H1 (cell line): ENCODE results near the gene OLFM1. TPM values are rescaled to one million over a fixed set of nuclear protein-coding genes. Genes with fewer than 3 reads are reported as not detected.

ENCODE experiments used
- CTCF ChIA-PET: fragments of 300-600 bp; sonication (Branson Sonifier 250); formaldehyde crosslinking; loops from one replicate; lab custom pipeline; 2021; ENCODE audit not compliant: partially characterized antibody; lab: Charles Lee
- POLR2A ChIA-PET: fragments of 300-600 bp; sonication (Branson Sonifier 250); formaldehyde crosslinking; loops from one replicate; lab custom pipeline; 2021; ENCODE audit warnings: inconsistent platforms; ENCODE audit not compliant: partially characterized antibody; lab: Charles Lee
- DNase-seq, 2 experiments: peaks; one replicate each; pipeline versions ENCODE4 v3.0.0 to v3.0.0-alpha.2; 2010 to 2022; ENCODE audit warnings: low spot score in 2 of 2, low read depth in 1 of 2, mixed read lengths in 1 of 2
- FAIRE-seq: peaks from 2 replicates; lab custom pipeline; 2011; peaks lifted over from hg19 to GRCh38; lab: Jason Lieb, UNC
- H2AFZ ChIP-seq: 2 replicates; pipeline ENCODE4 v1.8.1; 2012; ENCODE audit warnings: low read length, inconsistent platforms
- H2AK5ac ChIP-seq: 2 replicates; pipeline ENCODE4 v1.6.1; 2013; ENCODE audit warnings: low read depth, low read length
- H2BK120ac ChIP-seq: replicated peaks from 2 replicates; pipeline ENCODE3; 2013; ENCODE audit warnings: low read depth, low read length, inconsistent platforms
- H2BK12ac ChIP-seq: 2 replicates; pipeline ENCODE4 v1.6.1; 2013; ENCODE audit warnings: low read depth, low read length
- H2BK15ac ChIP-seq: 2 replicates; pipeline ENCODE4 v1.6.1; 2013; ENCODE audit warnings: low read length
- H2BK20ac ChIP-seq: 2 replicates; pipeline ENCODE4 v1.6.1; 2013; ENCODE audit warnings: low read length
- H2BK5ac ChIP-seq: 2 replicates; pipeline ENCODE4 v1.6.1; 2013; ENCODE audit warnings: low read depth, low read length
- H3K14ac ChIP-seq: 2 replicates; pipeline ENCODE4 v1.6.1; 2013; ENCODE audit warnings: inconsistent platforms; ENCODE audit not compliant: insufficient read length
- H3K18ac ChIP-seq: 2 replicates; pipeline ENCODE4 v1.6.1; 2013; ENCODE audit warnings: low read length; ENCODE audit errors: extremely low read depth
- H3K23ac ChIP-seq: 2 replicates; pipeline ENCODE4 v1.6.1; 2013; ENCODE audit warnings: inconsistent platforms; ENCODE audit not compliant: insufficient read length
- H3K23me2 ChIP-seq: 2 replicates; pipeline ENCODE4 v1.6.1; 2013; ENCODE audit warnings: low read depth, low read length
- H3K27ac ChIP-seq: 2 replicates; pipeline ENCODE4 v1.6.1; 2011; ENCODE audit warnings: low read depth, low read length, inconsistent platforms
- H3K27me3 ChIP-seq, 4 experiments: replicated peaks in 1 of 4; 1 replicate in 1 of 4; 2 replicates in 3 of 4; pipeline versions ENCODE4 v1.6.1 to v1.8.1; 2011 to 2013; ENCODE audit warnings: low read length in 3 of 4, mild to moderate bottlenecking in 3 of 4, inconsistent platforms in 2 of 4, mixed read lengths in 2 of 4, moderate library complexity in 1 of 4; ENCODE audit not compliant: control insufficient read depth in 3 of 4, insufficient read depth in 3 of 4; ENCODE audit errors: extremely low read depth in 1 of 4
- H3K36me3 ChIP-seq, 4 experiments: 2 replicates each; pipeline versions ENCODE4 v1.6.1 to v1.8.1; 2011 to 2013; ENCODE audit warnings: mild to moderate bottlenecking in 4 of 4, low read length in 3 of 4, moderate library complexity in 2 of 4, control low read depth in 1 of 4, inconsistent platforms in 1 of 4; ENCODE audit not compliant: insufficient read depth in 4 of 4, control insufficient read depth in 2 of 4
- H3K4ac ChIP-seq: replicated peaks from 2 replicates; pipeline ENCODE3; 2013; ENCODE audit warnings: low read length, low read depth, mixed read lengths, inconsistent platforms; ENCODE audit not compliant: insufficient read length
- H3K4me1 ChIP-seq, 4 experiments: replicated peaks in 1 of 4; 1 replicate in 1 of 4; 2 replicates in 3 of 4; pipeline versions ENCODE4 v1.6.1 to v1.8.1; 2011 to 2013; ENCODE audit warnings: low read length in 3 of 4, inconsistent platforms in 2 of 4, mixed read lengths in 1 of 4; ENCODE audit not compliant: insufficient read depth in 4 of 4, control insufficient read depth in 3 of 4
- H3K4me2 ChIP-seq, 2 experiments: 2 replicates each; pipeline versions ENCODE4 v1.6.1 to v1.8.1; 2011 to 2013; ENCODE audit warnings: low read depth in 2 of 2, low read length in 2 of 2, control low read depth in 1 of 2, inconsistent platforms in 1 of 2, mild to moderate bottlenecking in 1 of 2; ENCODE audit not compliant: insufficient read depth in 1 of 2
- H3K4me3 ChIP-seq, 4 experiments: fragments of 200-600, 300-600 bp in 1 of 4; sonication (generic), shearing (Covaris generic), sonication (Bioruptor Twin) in 1 of 4; 2 replicates each; pipeline versions ENCODE4 v1.5.1 to v1.8.1; 2011 to 2016; ENCODE audit warnings: low read length in 4 of 4, low read depth in 3 of 4, control low read depth in 2 of 4, inconsistent platforms in 2 of 4, mild to moderate bottlenecking in 2 of 4, mixed read lengths in 1 of 4, moderate library complexity in 1 of 4; ENCODE audit not compliant: insufficient read depth in 2 of 4; ENCODE audit errors: extremely low read depth in 1 of 4
- H3K56ac ChIP-seq: replicated peaks from 2 replicates; pipeline ENCODE3; 2013; ENCODE audit warnings: low read depth, mild to moderate bottlenecking, mixed read lengths, low read length, inconsistent platforms; ENCODE audit not compliant: insufficient read length
- H3K79me1 ChIP-seq: 2 replicates; pipeline ENCODE4 v1.6.1; 2013; ENCODE audit warnings: low read depth, low read length, control low read depth
- H3K79me2 ChIP-seq, 2 experiments: 2 replicates each; pipeline versions ENCODE4 v1.6.1 to v1.8.1; 2012 to 2013; ENCODE audit warnings: low read length in 2 of 2, mild to moderate bottlenecking in 2 of 2, inconsistent platforms in 1 of 2; ENCODE audit not compliant: insufficient read depth in 2 of 2, control insufficient read depth in 1 of 2
- H3K9ac ChIP-seq, 4 experiments: replicated peaks in 1 of 4; 1 replicate in 1 of 4; 2 replicates in 3 of 4; pipeline versions ENCODE4 v1.6.1 to v1.8.1; 2011 to 2013; ENCODE audit warnings: low read depth in 3 of 4, low read length in 3 of 4, control low read depth in 2 of 4, mild to moderate bottlenecking in 2 of 4, moderate library complexity in 2 of 4, inconsistent platforms in 1 of 4; ENCODE audit errors: extremely low read depth in 1 of 4
- H3K9me3 ChIP-seq, 2 experiments: 2 replicates each; pipeline versions ENCODE4 v1.6.1 to v1.8.1; 2012 to 2013; ENCODE audit warnings: mild to moderate bottlenecking in 2 of 2, moderate library complexity in 2 of 2, control low read depth in 1 of 2, inconsistent platforms in 1 of 2, low read depth in 1 of 2, low read length in 1 of 2, mixed read lengths in 1 of 2; ENCODE audit not compliant: insufficient read depth in 2 of 2
- H4K20me1 ChIP-seq, 2 experiments: replicated peaks in 1 of 2; 2 replicates each; pipeline versions ENCODE3 to v1.8.1; 2011 to 2013; ENCODE audit warnings: inconsistent platforms in 2 of 2, low read length in 2 of 2, mild to moderate bottlenecking in 1 of 2; ENCODE audit not compliant: insufficient read depth in 2 of 2, control insufficient read depth in 1 of 2
- H4K5ac ChIP-seq: 2 replicates; pipeline ENCODE4 v1.6.1; 2013; ENCODE audit warnings: low read length, low read depth, mixed read lengths, inconsistent platforms; ENCODE audit not compliant: insufficient read length
- H4K8ac ChIP-seq: 2 replicates; pipeline ENCODE4 v1.8.0; 2013; ENCODE audit warnings: mild to moderate bottlenecking, moderate library complexity, low read length, inconsistent platforms; ENCODE audit not compliant: insufficient read depth; ENCODE audit errors: extremely low read depth
- H4K91ac ChIP-seq: replicated peaks from 2 replicates; pipeline ENCODE3; 2013; ENCODE audit warnings: low read length, mixed read lengths, inconsistent platforms; ENCODE audit not compliant: insufficient read length
- TAF7 ChIP-seq: optimal IDR thresholded peaks from 2 replicates; pipeline ENCODE3; 2011; ENCODE audit warnings: low read depth, mild to moderate bottlenecking, inconsistent platforms, low read length, moderate library complexity, borderline replicate concordance
- USF2 ChIP-seq: IDR thresholded peaks from 2 replicates; pipeline ENCODE4 v1.6.1; 2011; ENCODE audit warnings: low read length, improper control_type of control experiment
- WGBS, 2 experiments: shearing (Covaris generic) in 1 of 2; methylation state at CpG; one replicate each; pipeline versions ENCODE4 v1.1.6 to v1.1.7; 2013 to 2015; ENCODE audit warnings: low lambda C conversion rate in 2 of 2, mixed read lengths in 2 of 2, inconsistent platforms in 1 of 2, low coverage in 1 of 2, missing lambda C conversion rate in 1 of 2; ENCODE audit not compliant: insufficient replicate concordance in 2 of 2, insufficient coverage in 1 of 2, insufficient read length in 1 of 2; ENCODE audit errors: extremely low coverage in 1 of 2, missing lambda C conversion rate in 1 of 2; 5-methylcytosine and 5-hydroxymethylcytosine counted together
- polyA plus RNA-seq, 7 experiments: library from polyadenylated mRNA; depleted of rRNA in 3 of 7; stranded (reverse) in 5 of 7; unstranded in 2 of 7; fragments of >200 nt in 5 of 7; fragments of 200-250 nt in 2 of 7; gene quantifications; 1 replicate in 5 of 7; 2 replicates in 1 of 7; 4 replicates in 1 of 7; pipeline versions ENCODE4 v1.2.1 to v1.2.3, GENCODE V29; 2011 to 2013; ENCODE audit warnings: missing spikeins in 2 of 7, mixed read lengths in 2 of 7
- total RNA-seq: library from RNA; stranded (reverse); fragmentation: NEBNext Ultra II Directional; extraction: Animal tissue kit (Norgen Biotek cat#: 25700); gene quantifications from 2 replicates; pipeline ENCODE4 v1.2.1, GENCODE V29; 2021

Gene OLFM1
- total and polyA plus RNA-seq, 2 of the 8 experiments (the other 6 are each of a cell fraction or from before 2014, with no cell fraction given): 53.0 to 53.4 TPM

- H3K27ac ChIP-seq: no peak overlapping the region
- H2BK15ac ChIP-seq: no peak overlapping the region
- H2BK5ac ChIP-seq: no peak overlapping the region
- H4K91ac ChIP-seq: no peak overlapping the region
- no peaks in the 10 kb centered on the region for H3K79me1 ChIP-seq
- no peaks in the 10 kb centered on the region for H3K23me2 ChIP-seq
- H2BK12ac ChIP-seq: no peak overlapping the region
- POLR2A ChIA-PET: no interaction called here
- no peak overlapping the region for H3K4me3 ChIP-seq
- H3K36me3 ChIP-seq: no peaks in the 10 kb centered on the region
- no peak overlapping the region for H3K14ac ChIP-seq
- DNase-seq: no peak
- no peak overlapping the region for H3K4ac ChIP-seq
- no peak overlapping the region for H3K18ac ChIP-seq
- no peak overlapping the region for H3K9ac ChIP-seq
- H3K79me2 ChIP-seq: no peaks in the 10 kb centered on the region
- TF ChIP-seq USF2 (no peak), TAF7 (no peak)
- TF ChIP-seq, all 59 proteins: peak for 0
- Histone ChIP-seq H4K20me1 (no peaks in the 10 kb centered on the region), H2AFZ (no peak overlapping the region), H3K23ac (no peak overlapping the region), H3K9me3 (peaks cover 0 to 4% of the 10 kb centered on the region in 2 experiments; a peak in 1 of 4 replicates), H3K4me1 (no peaks in the 10 kb centered on the region), H4K5ac (no peak overlapping the region), H2BK120ac (no peak overlapping the region), H4K8ac (no peak overlapping the region), H3K27me3 (no peaks in the 10 kb centered on the region), H2BK20ac (no peak overlapping the region), H2AK5ac (no peak overlapping the region), H3K56ac (no peak overlapping the region), H3K4me2 (no peak overlapping the region)
- WGBS, 2 experiments: 86% methylated on average over 5 of the region's 5 CpGs; no CpG with 5 or more reads in 1 of the 2 experiments
- CTCF ChIA-PET: no interaction called here
- no peak for FAIRE-seq
These were observed 39.9 kb upstream of the OLFM1 start for GRCh38 chr9:135047521-135047920.
